Transverse colon (tissue), 4 donors: ENCODE measurements around the gene KCNH2. TPM values are rescaled to one million over a fixed set of nuclear protein-coding genes. Genes with fewer than 3 reads are reported as not detected.
A peak's percentile ranks its signal among the peaks of the same experiment; 100 is the strongest.

Source experiments
- DNase-seq: peaks from one replicate; pipeline ENCODE4 v3.0.0-alpha.2; 2019
- H3K27ac ChIP-seq, 4 donors: fragments of 200-600 bp; sonication (generic); 2 replicates each; pipeline ENCODE4 v1.5.1; 2016 to 2018; ENCODE audit warnings: inconsistent platforms in 4 of 4
- H3K27me3 ChIP-seq: fragments of 200-600 bp; sonication (generic); 2 replicates; pipeline ENCODE4 v1.5.1; 2017; ENCODE audit warnings: inconsistent platforms
- H3K36me3 ChIP-seq, 4 donors: fragments of 200-600 bp; sonication (generic); 2 replicates each; pipeline ENCODE4 v1.5.1; 2017 to 2019; ENCODE audit warnings: inconsistent platforms in 4 of 4
- H3K4me1 ChIP-seq, 4 donors: fragments of 200-600 bp; sonication (generic); 2 replicates each; pipeline ENCODE4 v1.5.1; 2017 to 2020; ENCODE audit warnings: inconsistent platforms in 4 of 4
- H3K4me3 ChIP-seq, 4 donors: fragments of 200-600 bp; sonication (generic); 1 replicate in 1 of 4; 2 replicates in 3 of 4; pipeline versions ENCODE4 v1.5.1 to v1.6.1; 2017 to 2019; ENCODE audit warnings: inconsistent platforms in 4 of 4
- H3K9me3 ChIP-seq, 2 donors: fragments of 200-600 bp; sonication (generic); 2 replicates each; pipeline ENCODE4 v1.5.1; 2017 to 2019; ENCODE audit warnings: inconsistent platforms in 2 of 2
- CTCF ChIP-seq, 5 experiments: fragments of 200-600 bp in 3 of 5; fragments of 450-650 bp in 2 of 5; sonication (generic) in 3 of 5; IDR thresholded peaks; 1 replicate in 2 of 5; 2 replicates in 3 of 5; pipeline ENCODE4 v1.5.1; 2016 to 2017; ENCODE audit warnings: antibody characterized with exemption in 5 of 5, inconsistent platforms in 3 of 5, mild to moderate bottlenecking in 2 of 5, moderate library complexity in 1 of 5
- EP300 ChIP-seq: sonication (generic); formaldehyde crosslinking; IDR thresholded peaks from one replicate; pipeline ENCODE4 v1.6.1; 2017; ENCODE audit warnings: antibody characterized with exemption, low read depth
- POLR2A ChIP-seq: fragments of 450-650 bp; IDR thresholded peaks from one replicate; pipeline ENCODE4 v1.6.1; 2016; ENCODE audit warnings: antibody characterized with exemption, mild to moderate bottlenecking, moderate library complexity
- POLR2AphosphoS5 ChIP-seq, 3 donors: sonication (generic); formaldehyde crosslinking; IDR thresholded peaks; one replicate each; pipeline ENCODE4 v1.6.1; 2016; ENCODE audit warnings: antibody characterized with exemption in 3 of 3
- WGBS, 2 donors: methylation state at CpG; one replicate each; pipeline ENCODE4 v1.1.5; 2018; ENCODE audit warnings: low coverage in 1 of 2; 5-methylcytosine and 5-hydroxymethylcytosine counted together
- in situ Hi-C, 4 donors: fragments of 200-750 bp; cut with MboI; loops; one replicate each; pipeline versions ENCODE4 v1.15.0 to v1.15.1; 2017; ENCODE audit warnings: low sequenced_read_pairs in 3 of 4, low pct_ligation_motif_present in 1 of 4, low pct_unique_long_range_greater_than_20kb in 1 of 4
- intact Hi-C: fragments of 100-400 bp; cut with DNase I; formaldehyde crosslinking; loops from one replicate; pipeline ENCODE4 v1.15.1; 2023; ENCODE audit warnings: low total_unique reads
- total RNA-seq, 4 donors: library from RNA; depleted of rRNA; stranded (reverse); fragments of >200 nt; gene quantifications; one replicate each; pipeline ENCODE4 v1.1.0, GENCODE V29; 2016

KCNH2 gene
- total RNA-seq, 4 donors from 2014 or later, result 9.5 to 39.0 (median 19.3) TPM

- WGBS, 2 donors, result 57 to 63% methylated on average over 3 to 15 of the region's 19 CpGs
These were observed 32.8 kb downstream of the KCNH2 start for GRCh38 chr7:150945171-150945852.

GRCh38 chr7:150944066-150945042 is 33.8 kb downstream of the KCNH2 start:
- no peak for TF ChIP-seq POLR2AphosphoS5 (IDR thresholded peaks at IDR 0.05)
- TF ChIP-seq CTCF (IDR thresholded peaks at IDR 0.05), result no peak
- no peak for TF ChIP-seq EP300
- Histone ChIP-seq H3K27ac (peak overlapping the region; percentile 56 to 86 (median 68)), H3K27me3 (peaks cover 15% of the 10 kb centered on the region), H3K4me3 (no peak overlapping the region), H3K9me3 (no peaks in the 10 kb centered on the region), H3K36me3 (no peaks in the 10 kb centered on the region), H3K4me1 (peaks cover 0 to 24% (median 12%) of the 10 kb centered on the region in 4 donors)
- DNase-seq, result no peak
- intact Hi-C loops (no loop called here), in situ Hi-C loops (no loop called here)
- 67 to 85% methylated on average over 1 to 6 of the region's 6 CpGs for WGBS, 2 donors

More at GRCh38 chr7:150945171-150945852, 32.8 kb downstream of the KCNH2 start:
- peak overlapping the region; percentile 56 to 86 (median 68) for H3K27ac ChIP-seq
- in situ Hi-C loops (no loop called here), intact Hi-C loops (no loop called here)
- no peaks in the 10 kb centered on the region for H3K36me3 ChIP-seq
- TF ChIP-seq CTCF (IDR thresholded peaks at IDR 0.05) (no peak), POLR2AphosphoS5 (IDR thresholded peaks at IDR 0.05) (no peak), EP300 (no peak), POLR2A (no peak)
- no peak overlapping the region for H3K4me3 ChIP-seq
- peaks cover 15% of the 10 kb centered on the region for H3K27me3 ChIP-seq
- no peak for DNase-seq
- peaks cover 0 to 24% (median 12%) of the 10 kb centered on the region in 4 donors for H3K4me1 ChIP-seq
- no peaks in the 10 kb centered on the region for H3K9me3 ChIP-seq

- no peak for DNase-seq
- no peak overlapping the region for H3K27ac ChIP-seq
- TF ChIP-seq POLR2A (no peak), CTCF (IDR thresholded peaks at IDR 0.05) (no peak), EP300 (no peak), POLR2AphosphoS5 (IDR thresholded peaks at IDR 0.05) (no peak)
- intact Hi-C loops, result no loop called here
- H3K27me3 ChIP-seq, result peaks cover 15% of the 10 kb centered on the region
- no peaks in the 10 kb centered on the region for H3K9me3 ChIP-seq
- in situ Hi-C loops, result no loop called here
- 88% methylated on average over 6 of the region's 6 CpGs; no CpG with 5 or more reads in 1 of the 2 donors for WGBS, 2 donors
- no peak overlapping the region for H3K4me3 ChIP-seq
- H3K36me3 ChIP-seq, result no peaks in the 10 kb centered on the region
- H3K4me1 ChIP-seq, result peaks cover 0 to 28% (median 12%) of the 10 kb centered on the region in 4 donors
These were observed 34.7 kb downstream of the KCNH2 start for GRCh38 chr7:150943453-150943814.
